GM18526 (cell line): Measurements from ENCODE around the gene DNAJC15.

Experiments
- POLR2A ChIP-seq: IDR thresholded peaks from 3 replicates; pipeline ENCODE4 v1.6.1; 2011; ENCODE audit not compliant: insufficient read length; ENCODE audit errors: extremely low read depth

DNAJC15 gene

GRCh38 chr13:43095771-43096719, 72.7 kb downstream of the DNAJC15 start:
- no peak for TF ChIP-seq POLR2A

- TF ChIP-seq POLR2A = no peak
Measured at GRCh38 chr13:43100667-43101066, 77.3 kb downstream of the DNAJC15 start.

GRCh38 chr13:43102304-43102703, 78.9 kb downstream of the DNAJC15 start:
- TF ChIP-seq POLR2A = no peak

GRCh38 chr13:43107780-43108179, 84.4 kb downstream of the DNAJC15 start:
- no peak for TF ChIP-seq POLR2A

GRCh38 chr13:43110036-43110435, 86.7 kb downstream of the DNAJC15 start:
- TF ChIP-seq POLR2A = no peak

- TF ChIP-seq POLR2A = no peak
Measured at GRCh38 chr13:43110658-43111057, 87.3 kb downstream of the DNAJC15 start.

GRCh38 chr13:43111559-43112400, 88.4 kb downstream of the DNAJC15 start:
- no peak for TF ChIP-seq POLR2A

- no peak for TF ChIP-seq POLR2A
Measured at GRCh38 chr13:43113603-43114002, 90.2 kb downstream of the DNAJC15 start.

GRCh38 chr13:43114504-43114903, 91.1 kb downstream of the DNAJC15 start:
- TF ChIP-seq POLR2A = no peak

- TF ChIP-seq POLR2A = no peak
Measured at GRCh38 chr13:43115141-43115540, 91.8 kb downstream of the DNAJC15 start.

- TF ChIP-seq POLR2A = no peak
Measured at GRCh38 chr13:43116242-43116641, 92.9 kb downstream of the DNAJC15 start.

GRCh38 chr13:43118521-43118920, 95.1 kb downstream of the DNAJC15 start:
- TF ChIP-seq POLR2A = no peak

GRCh38 chr13:43119206-43119605, 95.8 kb downstream of the DNAJC15 start:
- no peak for TF ChIP-seq POLR2A

- no peak for TF ChIP-seq POLR2A
Measured at GRCh38 chr13:43122791-43123190, 99.4 kb downstream of the DNAJC15 start.

GRCh38 chr13:43123856-43124255, 100.5 kb downstream of the DNAJC15 start:
- TF ChIP-seq POLR2A = no peak

- TF ChIP-seq POLR2A = no peak
Measured at GRCh38 chr13:43124490-43124889, 101.1 kb downstream of the DNAJC15 start.
